HG03097 (cell line): ENCODE data around the gene RAMP1.
"Not testable (repeated sequence)": the region's sequence is repeated elsewhere in the genome, so short reads cannot be mapped to it uniquely, and the experiment has no call there.

Source experiments
- ATAC-seq: cut with Tn5 transposase; IDR thresholded peaks from one replicate; pipeline ENCODE4 v1.9.1; 2021; ENCODE audit not compliant: unreplicated experiment, low FRiP score

Gene RAMP1

GRCh38 chr2:237863102-237863511 lies 3.7 kb downstream of the RAMP1 start:
- no peak for ATAC-seq

DNA sequence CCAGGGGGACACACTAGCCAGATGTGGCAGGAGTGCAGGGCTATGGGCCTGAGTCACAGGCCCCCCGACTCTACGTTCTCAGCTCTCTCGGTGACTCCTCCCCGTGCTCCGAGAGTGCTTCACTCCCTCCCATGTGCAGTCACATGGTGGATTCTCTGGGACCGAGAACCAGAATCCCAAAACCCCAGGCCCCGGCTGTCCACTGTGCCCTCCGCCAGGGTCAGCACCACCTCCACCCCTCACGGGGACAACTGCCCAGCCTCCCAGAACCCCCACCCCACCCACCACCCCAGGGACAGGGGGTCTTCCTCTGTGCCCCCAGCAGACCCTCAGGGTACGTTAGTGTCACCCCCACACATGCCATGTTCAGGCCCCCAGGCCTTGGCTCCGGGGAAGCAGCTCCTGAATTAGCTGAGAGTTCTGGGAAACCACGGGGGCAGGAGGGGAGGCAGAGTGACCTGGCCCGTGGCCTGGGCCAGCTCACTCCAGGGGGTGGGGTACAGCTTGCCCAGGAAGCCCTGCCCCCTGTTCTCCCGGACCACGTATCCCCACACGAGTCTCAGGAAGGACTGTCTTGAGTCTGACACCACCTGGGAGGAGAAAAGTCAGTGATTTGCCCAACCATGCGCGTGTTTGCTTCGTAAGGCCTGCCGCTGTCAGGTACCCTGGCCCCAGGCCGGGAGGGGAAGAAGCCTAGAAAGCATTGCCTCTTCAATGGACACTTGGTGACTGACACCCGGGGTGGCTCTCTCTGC lies 4.4 kb downstream of the RAMP1 start:
- ATAC-seq: no peak

DNA sequence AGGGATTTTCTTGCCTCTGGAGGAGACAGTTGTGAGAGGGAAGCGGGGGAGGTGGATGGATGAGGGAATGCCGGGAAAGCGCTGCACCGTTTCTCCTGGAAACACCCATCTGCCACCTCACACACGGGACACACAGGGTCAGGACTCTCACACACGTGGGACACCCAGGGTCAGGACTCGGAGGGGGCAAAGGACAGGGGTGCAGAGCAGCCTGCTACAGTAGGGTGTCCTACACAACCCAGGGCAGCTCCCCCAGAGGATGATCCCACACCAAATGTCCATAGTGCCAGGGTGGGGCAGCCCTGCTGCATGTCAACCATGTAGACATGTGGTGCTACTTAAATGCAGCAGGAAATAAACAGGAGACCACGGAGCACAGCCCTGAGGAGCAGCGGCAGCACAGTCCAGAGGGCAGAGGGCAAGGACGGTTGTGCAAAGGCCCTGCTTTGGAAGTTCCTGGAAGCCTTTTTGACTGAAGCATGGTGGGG lies 5.1 kb downstream of the RAMP1 start:
- ATAC-seq: no peak

- ATAC-seq: no peak
Measured at GRCh38 chr2:237864940-237865622, 5.7 kb downstream of the RAMP1 start.

DNA sequence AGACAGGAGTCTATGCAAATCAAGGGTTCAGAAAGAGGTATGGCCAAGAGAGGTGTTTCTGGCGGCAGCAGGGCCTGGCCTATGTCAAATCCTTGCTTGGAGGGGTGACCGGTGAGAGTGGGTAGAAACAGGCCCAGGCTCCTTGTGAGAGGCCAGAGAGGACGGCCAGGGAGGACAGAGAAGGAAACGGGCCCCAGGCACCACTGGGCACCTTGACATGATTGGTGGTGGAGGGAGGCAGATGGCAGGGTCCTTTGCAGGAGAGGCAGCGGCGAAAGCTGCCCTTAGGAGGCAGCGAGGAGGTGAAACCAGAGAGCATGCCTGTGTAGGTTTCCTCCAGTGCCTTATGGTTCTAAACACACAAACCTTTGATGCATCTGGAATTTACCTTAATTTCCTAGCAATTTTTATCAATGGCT lies 6.2 kb downstream of the RAMP1 start:
- no peak for ATAC-seq

DNA sequence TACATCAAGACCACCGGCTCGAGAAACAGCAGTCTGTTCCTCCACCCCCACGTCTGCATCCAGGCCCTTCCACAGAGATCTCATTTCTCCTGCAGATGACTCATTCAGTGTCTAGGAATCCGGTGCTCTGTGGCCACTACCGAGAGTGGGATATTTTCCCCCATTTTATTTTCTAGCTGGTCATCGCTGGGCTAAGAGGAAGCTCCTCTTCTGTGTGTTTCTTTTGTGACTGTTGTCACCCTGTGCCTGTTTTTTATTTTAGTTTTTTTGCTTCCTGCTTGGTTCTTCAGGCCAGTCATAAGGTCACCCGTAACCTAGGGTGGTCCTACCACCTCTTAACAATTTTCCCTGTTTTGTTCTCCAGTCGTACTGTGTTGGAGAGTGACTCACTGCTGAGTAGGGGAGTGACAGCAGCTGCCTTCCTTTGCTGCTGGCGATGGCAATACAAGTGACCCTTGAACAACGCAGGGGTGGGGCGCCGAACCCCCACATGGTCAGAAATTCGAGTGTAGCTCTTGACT lies 6.7 kb downstream of the RAMP1 start:
- ATAC-seq: no peak

DNA sequence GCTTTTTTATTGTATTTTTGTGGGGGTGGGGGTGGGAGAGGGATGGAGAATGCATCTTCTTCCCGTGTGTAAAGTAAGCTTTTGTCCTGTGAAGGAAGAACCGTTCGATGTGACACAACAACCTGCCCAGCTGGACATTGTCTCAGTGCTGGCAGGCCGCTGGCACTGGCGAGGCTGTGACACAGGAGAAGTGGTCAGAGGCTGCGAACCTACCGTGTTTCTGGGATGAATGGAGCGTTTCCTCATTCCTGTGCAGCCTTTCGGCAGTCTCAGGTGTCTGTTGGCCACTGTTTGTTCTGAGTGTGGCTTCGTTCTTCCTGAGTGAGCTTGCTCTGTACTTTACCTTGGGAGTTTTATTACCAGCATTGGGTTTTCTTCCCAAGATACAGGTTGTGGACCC lies 8.0 kb downstream of the RAMP1 start:
- ATAC-seq: no peak

GRCh38 chr2:237868074-237868473 lies 8.7 kb downstream of the RAMP1 start:
- not testable (repeated sequence) for ATAC-seq

- ATAC-seq: no peak
Measured at GRCh38 chr2:237868631-237869342, 9.4 kb downstream of the RAMP1 start.

DNA sequence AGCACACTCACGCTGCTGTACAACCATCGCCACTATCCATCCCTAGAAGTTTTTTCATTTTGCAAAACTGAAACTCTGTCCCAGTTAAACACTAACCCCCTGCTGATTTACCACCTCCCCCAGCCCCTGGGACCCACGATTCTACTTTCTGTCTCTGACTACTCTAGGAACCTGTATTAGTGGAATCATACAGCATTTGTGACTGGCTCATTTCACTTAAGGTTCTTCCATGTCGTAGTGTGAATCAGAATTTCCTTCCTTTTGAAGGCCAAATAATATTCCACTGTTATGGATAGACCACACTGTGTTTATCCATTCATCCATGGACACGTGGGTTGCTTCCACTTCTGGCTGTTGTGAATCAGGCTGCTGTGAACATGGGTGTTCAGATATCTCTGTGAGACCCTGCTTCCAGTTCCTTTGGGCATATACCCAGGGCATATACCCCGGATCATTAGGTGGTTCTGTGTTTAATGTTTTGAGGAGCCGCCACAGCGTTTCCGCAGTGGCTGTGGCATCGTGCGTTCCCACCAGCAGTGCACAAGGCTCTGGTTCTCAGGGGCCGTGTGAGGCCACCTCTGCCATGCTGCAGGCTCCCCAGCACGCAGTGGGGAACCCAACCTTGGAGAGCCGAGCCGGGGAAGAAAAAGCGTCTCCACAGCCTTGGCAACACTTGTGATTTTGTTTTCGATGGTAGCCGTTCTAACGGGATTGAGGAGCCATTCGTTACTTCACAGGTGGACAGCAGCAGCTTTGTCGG lies 10.1 kb downstream of the RAMP1 start:
- ATAC-seq: no peak

DNA sequence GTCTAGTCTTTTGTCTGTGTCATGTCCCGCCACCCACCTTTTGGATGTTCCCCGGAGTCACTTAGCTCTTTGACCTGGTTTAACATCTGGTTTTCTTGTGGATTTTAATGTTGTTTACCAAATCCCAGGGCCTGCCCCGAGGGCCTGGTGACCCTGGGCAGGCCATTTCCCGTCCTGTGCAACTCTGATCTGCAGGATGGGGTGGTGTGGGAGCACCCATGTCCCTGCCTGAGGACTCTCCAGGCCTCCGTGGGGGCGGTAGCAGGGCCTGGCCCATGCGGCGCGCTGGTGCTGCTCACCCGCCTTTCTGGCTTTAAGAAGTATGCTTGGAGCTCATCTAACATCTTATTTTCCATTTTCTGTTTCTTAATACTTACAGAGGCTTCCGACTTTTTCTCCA lies 10.7 kb downstream of the RAMP1 start:
- ATAC-seq: no peak

DNA sequence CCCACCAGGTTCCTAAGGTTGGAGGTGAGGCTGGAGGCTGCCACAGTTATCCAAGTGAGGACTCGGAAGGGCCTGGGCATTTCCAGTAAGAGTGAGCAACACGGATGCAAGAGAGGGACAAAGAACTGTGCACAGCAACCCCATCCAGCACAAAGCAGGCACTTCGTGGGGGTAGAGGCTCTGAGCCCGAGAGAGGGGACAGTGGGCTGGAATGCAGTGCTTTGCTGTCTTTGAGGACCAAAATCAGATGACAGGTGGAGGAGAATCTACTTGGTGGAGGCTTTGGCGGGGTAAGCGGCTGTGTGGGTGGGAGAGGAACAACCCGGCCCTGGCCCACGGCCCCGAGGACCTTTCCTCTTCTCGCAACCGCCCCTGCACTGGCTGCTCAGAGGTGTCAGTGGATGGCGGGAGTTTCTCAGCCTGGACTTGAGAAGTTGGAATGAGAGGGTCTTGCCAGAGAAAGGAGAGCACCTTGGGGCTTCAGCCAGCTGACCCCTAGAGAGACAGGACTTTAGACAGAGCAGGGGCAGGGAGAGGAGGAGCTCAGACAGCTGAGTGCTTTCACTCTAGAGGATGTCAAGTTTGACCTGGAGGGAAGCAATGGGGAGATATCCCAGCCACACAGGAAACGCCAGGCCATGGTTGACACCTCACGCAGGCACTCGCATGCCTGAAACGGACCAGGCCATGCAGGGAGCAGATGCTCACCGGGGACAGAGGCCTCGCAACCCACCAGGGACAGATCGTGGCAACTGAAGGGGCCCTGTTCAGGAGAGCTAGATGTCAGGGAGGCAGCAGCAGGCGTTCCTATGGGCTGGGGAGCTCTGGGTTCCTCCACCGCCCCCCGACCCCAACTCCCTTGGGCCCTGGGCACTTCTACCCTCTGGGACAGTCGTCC lies 11.6 kb downstream of the RAMP1 start:
- ATAC-seq: no peak

GRCh38 chr2:237872178-237872887 lies 12.9 kb downstream of the RAMP1 start:
- ATAC-seq: no peak

DNA sequence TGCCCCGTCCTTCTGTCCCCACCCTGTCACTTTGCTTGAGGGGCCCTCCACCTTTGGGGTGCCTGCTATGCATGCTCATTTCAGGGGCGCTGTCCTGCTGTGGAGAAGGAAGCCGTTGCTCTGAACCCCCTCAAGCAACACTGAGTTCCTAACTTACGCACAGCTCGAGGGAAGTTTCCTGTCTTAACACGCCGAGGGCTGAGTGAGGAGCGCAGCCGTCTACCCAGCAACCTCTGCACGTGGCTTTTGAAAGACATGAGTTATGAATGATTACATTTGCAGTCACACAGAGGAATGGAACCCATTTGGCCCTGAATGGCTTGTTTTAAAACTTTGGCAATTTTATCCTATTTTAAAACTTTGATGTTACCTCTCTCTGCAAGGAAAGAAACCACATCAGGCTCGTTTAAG lies 14.0 kb downstream of the RAMP1 start:
- no peak for ATAC-seq

DNA sequence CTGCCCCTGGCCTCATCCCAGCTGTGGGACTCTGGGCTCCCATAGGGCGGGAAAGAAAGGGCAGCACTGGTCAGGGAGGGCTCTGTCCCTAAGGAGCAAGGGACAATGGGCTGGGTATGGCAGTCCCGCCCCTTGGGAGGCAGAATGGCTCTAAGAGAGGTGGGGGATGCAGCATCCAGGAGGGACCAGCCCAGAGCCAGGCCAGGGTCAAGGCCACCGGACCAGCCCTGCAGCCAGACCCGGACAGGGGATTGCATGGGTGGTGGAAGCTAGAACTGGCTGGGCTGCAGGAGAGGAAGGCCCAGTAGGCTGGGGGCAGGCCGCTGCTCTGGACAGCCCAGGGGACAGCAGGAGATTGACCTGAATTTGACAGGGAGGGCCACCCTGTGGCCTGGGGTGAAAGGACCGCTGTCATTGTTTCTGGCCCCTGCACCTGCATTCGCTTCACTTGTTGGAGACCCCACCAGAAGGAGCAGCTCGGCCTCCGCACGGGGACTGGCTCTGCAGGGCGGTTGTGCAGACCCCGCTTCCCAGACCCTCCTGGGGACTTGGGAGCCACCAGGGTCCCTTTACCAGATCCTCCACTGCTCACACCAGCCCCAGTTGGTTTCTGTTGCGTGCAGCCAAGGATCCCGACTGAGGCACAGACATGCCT lies 14.6 kb downstream of the RAMP1 start:
- no peak for ATAC-seq

GRCh38 chr2:237874585-237875161 lies 15.2 kb downstream of the RAMP1 start:
- no peak for ATAC-seq

- no peak for ATAC-seq
Measured at GRCh38 chr2:237875256-237876060, 16.0 kb downstream of the RAMP1 start.
